A549 (cell line): ENCODE measurements around the gene ETV7.

ENCODE experiments used
- CBX2 ChIP-seq: fragments of 200-600 bp; sonication (generic); IDR thresholded peaks from 2 replicates; pipeline ENCODE4 v1.6.1; 2016; ENCODE audit warnings: low read depth, mild to moderate bottlenecking, borderline replicate concordance
- HOXB5 ChIP-seq: fragments of 250-450 bp; sonication (Bioruptor Pico); IDR thresholded peaks from 2 replicates; pipeline ENCODE4 v1.5.0; 2020; ENCODE audit warnings: mild to moderate bottlenecking, moderate library complexity
- KDM1A ChIP-seq: fragments of 200-600 bp; sonication (generic); IDR thresholded peaks from 2 replicates; pipeline ENCODE4 v1.6.1; 2016; ENCODE audit warnings: low read depth, mild to moderate bottlenecking
- POLR2A ChIP-seq: IDR thresholded peaks from 2 replicates; pipeline ENCODE4 v1.6.1; 2012; ENCODE audit warnings: mild to moderate bottlenecking, low read length
- RFX5 ChIP-seq: fragments of 450-650 bp; IDR thresholded peaks from 2 replicates; pipeline ENCODE4 v1.7.1; 2014; ENCODE audit warnings: antibody characterized with exemption, mild to moderate bottlenecking, moderate library complexity
- TP53 ChIP-seq: fragments of 250-450 bp; sonication (Bioruptor Pico); IDR thresholded peaks from 2 replicates; pipeline ENCODE4 v1.5.0; 2021; ENCODE audit warnings: mild to moderate bottlenecking, moderate library complexity
- TF ChIP-seq, protein P1 (sequence below): fragments of >200 bp; sonication (Bioruptor Twin); formaldehyde crosslinking; IDR thresholded peaks from 3 replicates; pipeline ENCODE4 v1.5.1; 2016

DNA sequence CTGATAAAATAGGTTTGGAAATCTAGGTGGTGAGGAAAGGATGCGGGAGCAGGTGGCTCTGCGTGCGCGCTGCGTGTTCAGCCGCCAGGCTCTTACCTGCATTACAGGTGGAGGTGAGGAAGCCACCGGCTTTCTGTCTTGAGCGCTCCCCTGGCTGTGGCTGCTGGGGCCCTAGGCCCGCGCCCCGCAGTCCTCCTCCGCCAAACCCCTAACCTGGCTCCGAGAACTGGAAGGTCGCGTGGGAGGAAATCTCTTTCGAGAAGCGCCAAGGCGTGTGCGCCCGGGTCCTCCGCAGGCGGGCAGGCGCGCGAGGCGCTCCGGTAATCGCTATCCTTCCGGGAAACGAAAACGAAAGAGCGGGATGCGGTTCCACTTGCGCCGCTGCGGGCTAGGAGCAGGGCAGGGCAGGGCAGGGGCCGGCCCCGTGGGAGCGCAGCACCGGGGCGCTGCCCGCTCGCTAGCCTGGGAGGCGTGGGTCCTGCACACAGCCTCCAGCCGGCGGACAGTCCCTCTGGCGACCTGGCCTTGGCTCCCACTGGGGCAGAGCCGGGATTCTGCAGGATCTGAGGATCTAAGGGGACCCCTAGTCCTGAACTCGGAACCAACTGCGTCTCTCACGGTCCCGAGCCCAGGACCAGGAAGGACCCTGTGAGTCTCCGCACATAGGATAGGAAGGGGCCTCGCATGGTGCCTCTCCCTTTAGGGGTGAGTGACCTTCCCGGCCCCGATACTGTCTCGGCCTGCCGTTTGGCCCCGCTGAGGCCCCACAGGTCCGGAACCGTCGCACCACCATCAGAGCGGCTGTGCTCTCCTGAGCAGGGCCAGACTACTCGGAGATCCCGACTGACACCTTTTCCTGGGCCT lies at the start of gene ETV7:
- TF ChIP-seq, protein P1, sequence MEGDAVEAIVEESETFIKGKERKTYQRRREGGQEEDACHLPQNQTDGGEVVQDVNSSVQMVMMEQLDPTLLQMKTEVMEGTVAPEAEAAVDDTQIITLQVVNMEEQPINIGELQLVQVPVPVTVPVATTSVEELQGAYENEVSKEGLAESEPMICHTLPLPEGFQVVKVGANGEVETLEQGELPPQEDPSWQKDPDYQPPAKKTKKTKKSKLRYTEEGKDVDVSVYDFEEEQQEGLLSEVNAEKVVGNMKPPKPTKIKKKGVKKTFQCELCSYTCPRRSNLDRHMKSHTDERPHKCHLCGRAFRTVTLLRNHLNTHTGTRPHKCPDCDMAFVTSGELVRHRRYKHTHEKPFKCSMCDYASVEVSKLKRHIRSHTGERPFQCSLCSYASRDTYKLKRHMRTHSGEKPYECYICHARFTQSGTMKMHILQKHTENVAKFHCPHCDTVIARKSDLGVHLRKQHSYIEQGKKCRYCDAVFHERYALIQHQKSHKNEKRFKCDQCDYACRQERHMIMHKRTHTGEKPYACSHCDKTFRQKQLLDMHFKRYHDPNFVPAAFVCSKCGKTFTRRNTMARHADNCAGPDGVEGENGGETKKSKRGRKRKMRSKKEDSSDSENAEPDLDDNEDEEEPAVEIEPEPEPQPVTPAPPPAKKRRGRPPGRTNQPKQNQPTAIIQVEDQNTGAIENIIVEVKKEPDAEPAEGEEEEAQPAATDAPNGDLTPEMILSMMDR: no peak
- TF ChIP-seq POLR2A (no peak), CBX2 (no peak), RFX5 (no peak), HOXB5 (CRISPR knock-in tag) (no peak), KDM1A (no peak), TP53 (CRISPR knock-in tag) (no peak)
